AG09309 (cell line): ENCODE results near the gene MKNK2.

Experiments used
- DNase-seq: peaks from one replicate; pipeline ENCODE4 v3.0.0-alpha.2; 2010; ENCODE audit warnings: low read depth
- H3K4me3 ChIP-seq: 2 replicates; pipeline ENCODE4 v1.5.1; 2011; ENCODE audit warnings: mild to moderate bottlenecking, low read depth, low read length, moderate library complexity; ENCODE audit not compliant: control insufficient read depth
- TF ChIP-seq, protein P1 (sequence below): IDR thresholded peaks from 2 replicates; pipeline ENCODE4 v1.5.1; 2011; ENCODE audit warnings: mild to moderate bottlenecking, low read depth, low read length, inconsistent platforms; ENCODE audit not compliant: insufficient read depth, control insufficient read depth; ENCODE audit errors: missing control alignments

The MKNK2 gene

DNA sequence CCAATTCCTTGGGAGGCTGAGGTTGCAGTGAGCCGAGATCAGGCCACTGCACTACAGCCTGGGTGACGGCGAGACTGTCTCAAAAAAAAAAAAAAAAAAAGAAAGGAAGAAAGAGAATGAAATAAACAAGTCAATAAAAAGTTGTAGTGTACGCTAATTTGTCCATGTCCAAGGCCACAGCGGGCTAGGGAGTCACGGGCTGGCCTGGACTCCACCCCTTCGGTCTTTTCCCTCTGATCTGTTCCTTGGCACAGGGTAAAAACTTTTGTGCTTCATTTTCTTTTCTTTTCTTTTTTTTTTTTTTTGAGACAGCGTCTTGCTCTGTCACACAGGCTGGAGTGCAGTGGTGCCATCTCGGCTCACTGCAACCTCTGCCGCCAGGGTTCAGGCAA is 19.4 kb upstream of the MKNK2 start:
- TF ChIP-seq, protein P1, sequence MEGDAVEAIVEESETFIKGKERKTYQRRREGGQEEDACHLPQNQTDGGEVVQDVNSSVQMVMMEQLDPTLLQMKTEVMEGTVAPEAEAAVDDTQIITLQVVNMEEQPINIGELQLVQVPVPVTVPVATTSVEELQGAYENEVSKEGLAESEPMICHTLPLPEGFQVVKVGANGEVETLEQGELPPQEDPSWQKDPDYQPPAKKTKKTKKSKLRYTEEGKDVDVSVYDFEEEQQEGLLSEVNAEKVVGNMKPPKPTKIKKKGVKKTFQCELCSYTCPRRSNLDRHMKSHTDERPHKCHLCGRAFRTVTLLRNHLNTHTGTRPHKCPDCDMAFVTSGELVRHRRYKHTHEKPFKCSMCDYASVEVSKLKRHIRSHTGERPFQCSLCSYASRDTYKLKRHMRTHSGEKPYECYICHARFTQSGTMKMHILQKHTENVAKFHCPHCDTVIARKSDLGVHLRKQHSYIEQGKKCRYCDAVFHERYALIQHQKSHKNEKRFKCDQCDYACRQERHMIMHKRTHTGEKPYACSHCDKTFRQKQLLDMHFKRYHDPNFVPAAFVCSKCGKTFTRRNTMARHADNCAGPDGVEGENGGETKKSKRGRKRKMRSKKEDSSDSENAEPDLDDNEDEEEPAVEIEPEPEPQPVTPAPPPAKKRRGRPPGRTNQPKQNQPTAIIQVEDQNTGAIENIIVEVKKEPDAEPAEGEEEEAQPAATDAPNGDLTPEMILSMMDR = no peak
- DNase-seq = no peak
- H3K4me3 ChIP-seq = no peak overlapping the region

DNA sequence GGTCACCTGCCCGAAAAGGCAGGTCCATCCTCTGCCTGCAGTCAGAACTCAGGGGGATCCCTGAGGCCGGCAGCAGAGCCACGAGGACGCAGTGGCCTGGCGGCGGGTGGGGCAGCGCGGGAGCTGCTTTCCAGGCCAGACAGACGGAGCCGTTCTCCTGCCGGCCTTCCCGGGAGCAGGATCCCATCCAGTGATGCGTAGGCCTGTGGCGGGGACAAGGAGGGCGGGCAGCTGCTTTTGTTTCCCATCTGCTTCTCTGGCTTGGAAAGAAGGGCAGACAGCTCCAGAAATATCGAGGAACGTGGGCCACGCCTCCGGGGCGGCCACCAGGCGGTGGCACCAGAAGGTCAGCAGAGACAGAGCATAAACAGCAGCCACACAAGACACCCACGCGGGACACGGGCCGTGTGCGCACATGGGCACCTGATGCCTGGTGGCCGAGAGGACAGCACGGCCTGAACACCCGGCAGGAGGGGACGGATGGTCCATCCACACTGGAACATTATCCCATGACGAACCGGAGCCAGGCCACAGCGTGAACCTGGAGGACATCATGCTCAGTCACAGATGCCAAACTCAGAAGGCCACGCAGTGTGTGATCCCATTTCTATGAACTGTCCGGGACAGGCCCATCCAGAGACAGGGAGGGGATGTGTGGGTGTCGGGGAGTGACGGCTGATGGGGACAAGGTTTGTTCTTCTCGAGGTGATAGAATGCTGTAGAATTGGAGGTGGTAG is 13.9 kb upstream of the MKNK2 start:
- H3K4me3 ChIP-seq = no peak overlapping the region
- DNase-seq = no peak

DNA sequence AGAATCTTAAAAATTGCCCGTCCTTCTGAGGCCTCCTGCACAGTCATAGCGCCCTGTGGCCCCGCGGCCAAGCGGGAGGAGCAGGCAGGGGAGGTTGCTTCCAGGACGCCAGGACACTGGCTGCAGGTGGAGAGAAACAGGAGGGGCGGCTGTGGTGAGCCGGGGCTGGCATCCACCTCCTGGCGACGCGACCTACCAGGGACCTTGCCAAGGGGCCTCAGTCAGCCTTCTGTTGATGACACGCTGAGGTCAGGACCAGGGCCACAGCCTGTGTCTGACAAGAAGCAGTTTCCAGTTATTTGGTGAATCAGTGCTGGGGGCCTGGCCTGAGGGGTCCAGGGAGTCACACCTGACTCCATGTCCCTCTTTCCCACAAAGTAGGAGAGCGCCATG is 13.3 kb upstream of the MKNK2 start:
- H3K4me3 ChIP-seq = no peak overlapping the region
- DNase-seq = no peak
- TF ChIP-seq, protein P1 = no peak

More for the DNA sequence above, 13.9 kb upstream of the MKNK2 start:
- TF ChIP-seq, protein P1 = no peak

DNA sequence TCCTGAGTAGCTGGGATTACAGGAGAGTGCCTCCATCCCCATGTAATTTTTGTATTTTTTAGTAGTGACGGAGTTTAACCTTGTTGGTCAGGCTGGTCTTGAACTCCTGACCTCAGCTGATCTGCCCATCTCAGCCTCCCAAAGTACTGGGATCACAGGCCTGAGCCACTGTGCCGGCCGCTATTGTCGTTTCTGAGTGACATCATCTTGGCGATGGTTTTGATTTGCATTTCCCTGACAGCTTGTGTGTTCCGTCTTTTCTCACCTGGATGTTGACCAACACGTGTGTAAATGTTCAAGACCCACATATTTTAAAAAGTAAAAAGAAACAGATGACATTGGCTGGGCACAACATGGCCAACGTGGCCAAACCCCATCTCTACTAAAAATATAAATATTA is 12.8 kb upstream of the MKNK2 start:
- no peak for DNase-seq
- no peak overlapping the region for H3K4me3 ChIP-seq
- TF ChIP-seq, protein P1 = no peak

DNA sequence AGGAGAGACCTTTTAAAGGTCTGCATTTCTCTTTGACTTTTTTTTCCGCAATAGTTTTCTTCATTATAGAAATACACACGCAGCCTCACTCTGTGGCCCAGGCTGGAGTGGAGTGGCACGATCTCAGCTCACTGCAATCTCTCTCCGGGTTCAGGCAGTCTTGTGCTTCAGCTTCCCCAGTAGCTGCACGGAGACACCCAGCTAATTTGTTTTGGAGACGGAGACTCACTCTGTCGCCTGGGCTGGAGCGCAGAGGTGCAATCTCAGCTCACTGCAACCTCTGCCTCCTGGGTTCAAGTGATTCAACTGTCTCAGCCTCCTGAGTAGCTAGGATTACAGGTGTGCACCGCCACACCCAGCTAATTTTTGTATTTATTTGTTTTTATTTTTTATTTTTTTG is 11.7 kb upstream of the MKNK2 start:
- no peak overlapping the region for H3K4me3 ChIP-seq
- TF ChIP-seq, protein P1 = no peak
- no peak for DNase-seq

DNA sequence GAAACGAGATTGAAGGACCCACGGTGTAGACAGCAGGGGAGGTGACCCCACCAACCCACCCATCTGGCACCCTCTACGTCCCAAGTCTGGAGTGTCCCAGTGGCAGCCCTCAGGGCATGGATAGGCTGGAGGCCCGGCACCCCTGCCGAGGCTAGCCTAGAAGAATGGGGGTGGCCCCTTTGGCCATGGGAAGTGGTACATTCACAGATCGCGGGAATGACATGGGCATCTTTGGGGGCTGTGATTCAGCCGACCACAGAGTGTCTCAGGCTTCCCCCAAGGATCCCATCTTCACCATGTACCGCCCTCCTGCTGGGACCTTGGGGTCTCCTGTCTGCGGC is 11.3 kb upstream of the MKNK2 start:
- TF ChIP-seq, protein P1 = no peak
- H3K4me3 ChIP-seq = peak overlapping the region; percentile 67; the same call in 1 of the 2 replicates
- no peak for DNase-seq
